AG09309 (cell line): Measurements from ENCODE around the gene TBC1D14.

Experiments
- DNase-seq: peaks from one replicate; pipeline ENCODE4 v3.0.0-alpha.2; 2010; ENCODE audit warnings: low read depth
- H3K4me3 ChIP-seq: 2 replicates; pipeline ENCODE4 v1.5.1; 2011; ENCODE audit warnings: mild to moderate bottlenecking, low read depth, low read length, moderate library complexity; ENCODE audit not compliant: control insufficient read depth
- CTCF ChIP-seq: IDR thresholded peaks from 2 replicates; pipeline ENCODE4 v1.5.1; 2011; ENCODE audit warnings: mild to moderate bottlenecking, low read depth, low read length, inconsistent platforms; ENCODE audit not compliant: insufficient read depth, control insufficient read depth; ENCODE audit errors: missing control alignments

TBC1D14 gene

DNA sequence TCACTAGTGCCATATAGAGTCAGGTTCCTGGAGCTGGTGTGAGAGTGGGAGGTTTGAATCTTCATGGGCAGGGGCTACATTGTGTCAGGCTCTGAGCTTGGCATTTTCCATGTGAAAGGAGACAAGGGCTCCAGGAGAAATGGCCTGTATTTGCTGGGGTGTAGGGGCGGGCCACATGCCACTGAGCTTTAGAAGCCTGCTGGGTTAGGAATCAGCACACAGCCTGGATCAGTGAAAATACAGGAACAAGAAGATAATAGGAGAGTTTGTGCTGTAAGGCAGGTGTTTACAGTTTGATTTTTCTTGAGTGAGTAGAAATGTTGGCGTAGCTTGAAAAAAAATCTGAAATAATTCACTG, 35.4 kb downstream of the TBC1D14 start:
- TF ChIP-seq CTCF = no peak
- H3K4me3 ChIP-seq = no peak overlapping the region
- DNase-seq = no peak

GRCh38 chr4:6946497-6946896, 36.9 kb downstream of the TBC1D14 start:
- no peak for TF ChIP-seq CTCF
- H3K4me3 ChIP-seq = no peak overlapping the region
- DNase-seq = no peak

DNA sequence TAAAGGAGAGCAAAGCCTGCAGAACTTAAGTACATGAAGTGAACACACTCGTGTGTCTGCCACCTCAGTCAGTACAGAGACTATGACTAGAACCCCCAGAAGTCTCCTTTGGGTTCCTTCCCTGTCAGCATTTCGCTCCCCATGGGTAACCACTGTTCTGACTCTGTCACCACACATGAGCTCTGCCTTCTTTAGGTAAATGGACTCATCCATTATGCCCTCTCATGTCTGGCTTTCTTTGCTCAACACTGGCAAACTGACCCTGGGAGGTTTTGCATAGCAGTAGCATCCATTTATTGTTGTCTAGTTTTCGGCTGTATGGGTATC, 38.5 kb downstream of the TBC1D14 start:
- no peak for DNase-seq
- no peak for TF ChIP-seq CTCF
- no peak overlapping the region for H3K4me3 ChIP-seq

- no peak for TF ChIP-seq CTCF
- no peak overlapping the region for H3K4me3 ChIP-seq
Measured at GRCh38 chr4:6951880-6952381, 42.3 kb downstream of the TBC1D14 start.

DNA sequence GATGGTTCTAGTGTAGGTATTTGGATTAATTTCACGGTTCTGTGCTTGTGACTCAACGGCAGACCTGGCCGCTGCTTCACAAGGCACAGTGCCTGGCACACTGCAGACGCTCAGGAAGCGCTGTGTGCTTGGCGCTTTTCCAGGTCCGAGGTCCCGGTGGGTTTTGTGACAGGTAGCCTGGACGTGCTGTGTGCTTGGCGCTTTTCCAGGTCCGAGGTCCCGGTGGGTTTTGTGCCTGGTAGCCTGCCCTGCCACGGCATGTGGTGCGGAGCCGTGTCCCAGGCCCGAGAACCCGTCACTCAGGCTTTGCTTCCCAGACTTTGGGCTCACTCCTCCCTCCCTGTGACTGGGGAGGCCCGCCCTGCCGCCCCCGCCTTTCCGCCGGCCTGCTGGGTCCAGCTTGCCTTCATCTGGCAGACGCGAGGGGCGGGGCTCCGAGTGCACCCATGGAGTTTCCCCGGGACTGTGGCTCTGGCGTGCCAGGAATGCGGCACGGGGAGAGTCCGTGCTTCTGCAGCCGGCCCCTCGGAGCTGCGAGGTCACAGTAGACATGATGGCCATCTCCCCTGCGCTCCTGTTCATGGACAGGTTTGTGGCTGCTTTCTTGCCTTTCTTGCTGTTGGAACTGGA, 44.2 kb downstream of the TBC1D14 start:
- DNase-seq = peak; percentile 10
- no peak for TF ChIP-seq CTCF
- H3K4me3 ChIP-seq = peak overlapping the region; percentile 39

More at GRCh38 chr4:6951880-6952381, 42.3 kb downstream of the TBC1D14 start:
- no peak for DNase-seq

DNA sequence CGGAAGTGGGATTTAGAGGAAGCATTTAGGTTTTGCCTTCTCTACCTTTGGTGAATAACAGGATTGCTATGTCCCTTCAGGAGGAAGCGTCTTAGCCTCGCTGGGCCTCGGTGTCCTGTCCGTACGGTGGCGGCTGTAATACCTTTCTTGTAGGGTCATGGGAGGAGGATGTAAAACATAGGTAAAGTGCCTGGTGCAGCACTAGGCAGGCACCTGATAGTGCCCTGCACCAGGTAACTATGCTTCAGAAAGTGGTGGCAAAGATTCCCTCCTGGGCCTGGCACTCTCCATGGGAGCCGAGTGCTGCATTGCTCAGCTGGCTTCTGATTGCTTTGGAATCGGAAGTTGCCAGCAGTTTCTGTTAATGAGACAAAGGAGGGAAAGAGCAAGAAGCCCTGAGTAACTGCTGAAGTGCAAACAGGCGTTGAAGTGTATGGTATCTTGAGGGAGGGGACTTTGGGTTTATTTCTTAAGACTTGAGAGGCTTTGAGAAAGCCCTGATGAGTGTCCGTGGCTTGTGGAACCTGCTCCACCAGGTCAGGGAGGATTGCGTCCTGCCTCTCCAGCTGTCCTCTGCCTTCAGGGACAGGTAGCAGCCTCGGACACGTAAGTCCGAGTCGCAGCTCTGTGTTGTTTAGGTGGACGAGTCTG, 45.8 kb downstream of the TBC1D14 start:
- no peak for DNase-seq
- no peak overlapping the region for H3K4me3 ChIP-seq

More for the DNA sequence above, 45.8 kb downstream of the TBC1D14 start:
- TF ChIP-seq CTCF = no peak
